H1 (cell line): ENCODE measurements around the gene LRRK1. TPM values are rescaled to one million over a fixed set of nuclear protein-coding genes. Genes with fewer than 3 reads are reported as not detected.

Experiments
- CTCF ChIA-PET: fragments of 300-600 bp; sonication (Branson Sonifier 250); formaldehyde crosslinking; loops from one replicate; lab custom pipeline; 2021; ENCODE audit not compliant: partially characterized antibody; lab: Charles Lee
- POLR2A ChIA-PET: fragments of 300-600 bp; sonication (Branson Sonifier 250); formaldehyde crosslinking; loops from one replicate; lab custom pipeline; 2021; ENCODE audit warnings: inconsistent platforms; ENCODE audit not compliant: partially characterized antibody; lab: Charles Lee
- DNase-seq, 2 experiments: peaks; one replicate each; pipeline versions ENCODE4 v3.0.0 to v3.0.0-alpha.2; 2010 to 2022; ENCODE audit warnings: low spot score in 2 of 2, low read depth in 1 of 2, mixed read lengths in 1 of 2
- FAIRE-seq: peaks from 2 replicates; lab custom pipeline; 2011; peaks lifted over from hg19 to GRCh38; lab: Jason Lieb, UNC
- H2AFZ ChIP-seq: 2 replicates; pipeline ENCODE4 v1.8.1; 2012; ENCODE audit warnings: low read length, inconsistent platforms
- H2AK5ac ChIP-seq: 2 replicates; pipeline ENCODE4 v1.6.1; 2013; ENCODE audit warnings: low read depth, low read length
- H2BK120ac ChIP-seq: replicated peaks from 2 replicates; pipeline ENCODE3; 2013; ENCODE audit warnings: low read depth, low read length, inconsistent platforms
- H2BK12ac ChIP-seq: 2 replicates; pipeline ENCODE4 v1.6.1; 2013; ENCODE audit warnings: low read depth, low read length
- H2BK15ac ChIP-seq: 2 replicates; pipeline ENCODE4 v1.6.1; 2013; ENCODE audit warnings: low read length
- H2BK20ac ChIP-seq: 2 replicates; pipeline ENCODE4 v1.6.1; 2013; ENCODE audit warnings: low read length
- H2BK5ac ChIP-seq: 2 replicates; pipeline ENCODE4 v1.6.1; 2013; ENCODE audit warnings: low read depth, low read length
- H3K14ac ChIP-seq: 2 replicates; pipeline ENCODE4 v1.6.1; 2013; ENCODE audit warnings: inconsistent platforms; ENCODE audit not compliant: insufficient read length
- H3K18ac ChIP-seq: 2 replicates; pipeline ENCODE4 v1.6.1; 2013; ENCODE audit warnings: low read length; ENCODE audit errors: extremely low read depth
- H3K23ac ChIP-seq: 2 replicates; pipeline ENCODE4 v1.6.1; 2013; ENCODE audit warnings: inconsistent platforms; ENCODE audit not compliant: insufficient read length
- H3K23me2 ChIP-seq: 2 replicates; pipeline ENCODE4 v1.6.1; 2013; ENCODE audit warnings: low read depth, low read length
- H3K27ac ChIP-seq: 2 replicates; pipeline ENCODE4 v1.6.1; 2011; ENCODE audit warnings: low read depth, low read length, inconsistent platforms
- H3K27me3 ChIP-seq, 4 experiments: replicated peaks in 1 of 4; 1 replicate in 1 of 4; 2 replicates in 3 of 4; pipeline versions ENCODE4 v1.6.1 to v1.8.1; 2011 to 2013; ENCODE audit warnings: low read length in 3 of 4, mild to moderate bottlenecking in 3 of 4, inconsistent platforms in 2 of 4, mixed read lengths in 2 of 4, moderate library complexity in 1 of 4; ENCODE audit not compliant: control insufficient read depth in 3 of 4, insufficient read depth in 3 of 4; ENCODE audit errors: extremely low read depth in 1 of 4
- H3K36me3 ChIP-seq, 4 experiments: 2 replicates each; pipeline versions ENCODE4 v1.6.1 to v1.8.1; 2011 to 2013; ENCODE audit warnings: mild to moderate bottlenecking in 4 of 4, low read length in 3 of 4, moderate library complexity in 2 of 4, control low read depth in 1 of 4, inconsistent platforms in 1 of 4; ENCODE audit not compliant: insufficient read depth in 4 of 4, control insufficient read depth in 2 of 4
- H3K4ac ChIP-seq: replicated peaks from 2 replicates; pipeline ENCODE3; 2013; ENCODE audit warnings: low read length, low read depth, mixed read lengths, inconsistent platforms; ENCODE audit not compliant: insufficient read length
- H3K4me1 ChIP-seq, 4 experiments: replicated peaks in 1 of 4; 1 replicate in 1 of 4; 2 replicates in 3 of 4; pipeline versions ENCODE4 v1.6.1 to v1.8.1; 2011 to 2013; ENCODE audit warnings: low read length in 3 of 4, inconsistent platforms in 2 of 4, mixed read lengths in 1 of 4; ENCODE audit not compliant: insufficient read depth in 4 of 4, control insufficient read depth in 3 of 4
- H3K4me2 ChIP-seq, 2 experiments: 2 replicates each; pipeline versions ENCODE4 v1.6.1 to v1.8.1; 2011 to 2013; ENCODE audit warnings: low read depth in 2 of 2, low read length in 2 of 2, control low read depth in 1 of 2, inconsistent platforms in 1 of 2, mild to moderate bottlenecking in 1 of 2; ENCODE audit not compliant: insufficient read depth in 1 of 2
- H3K4me3 ChIP-seq, 4 experiments: fragments of 200-600, 300-600 bp in 1 of 4; sonication (generic), shearing (Covaris generic), sonication (Bioruptor Twin) in 1 of 4; 2 replicates each; pipeline versions ENCODE4 v1.5.1 to v1.8.1; 2011 to 2016; ENCODE audit warnings: low read length in 4 of 4, low read depth in 3 of 4, control low read depth in 2 of 4, inconsistent platforms in 2 of 4, mild to moderate bottlenecking in 2 of 4, mixed read lengths in 1 of 4, moderate library complexity in 1 of 4; ENCODE audit not compliant: insufficient read depth in 2 of 4; ENCODE audit errors: extremely low read depth in 1 of 4
- H3K56ac ChIP-seq: replicated peaks from 2 replicates; pipeline ENCODE3; 2013; ENCODE audit warnings: low read depth, mild to moderate bottlenecking, mixed read lengths, low read length, inconsistent platforms; ENCODE audit not compliant: insufficient read length
- H3K79me1 ChIP-seq: 2 replicates; pipeline ENCODE4 v1.6.1; 2013; ENCODE audit warnings: low read depth, low read length, control low read depth
- H3K79me2 ChIP-seq, 2 experiments: 2 replicates each; pipeline versions ENCODE4 v1.6.1 to v1.8.1; 2012 to 2013; ENCODE audit warnings: low read length in 2 of 2, mild to moderate bottlenecking in 2 of 2, inconsistent platforms in 1 of 2; ENCODE audit not compliant: insufficient read depth in 2 of 2, control insufficient read depth in 1 of 2
- H3K9ac ChIP-seq, 4 experiments: replicated peaks in 1 of 4; 1 replicate in 1 of 4; 2 replicates in 3 of 4; pipeline versions ENCODE4 v1.6.1 to v1.8.1; 2011 to 2013; ENCODE audit warnings: low read depth in 3 of 4, low read length in 3 of 4, control low read depth in 2 of 4, mild to moderate bottlenecking in 2 of 4, moderate library complexity in 2 of 4, inconsistent platforms in 1 of 4; ENCODE audit errors: extremely low read depth in 1 of 4
- H3K9me3 ChIP-seq, 2 experiments: 2 replicates each; pipeline versions ENCODE4 v1.6.1 to v1.8.1; 2012 to 2013; ENCODE audit warnings: mild to moderate bottlenecking in 2 of 2, moderate library complexity in 2 of 2, control low read depth in 1 of 2, inconsistent platforms in 1 of 2, low read depth in 1 of 2, low read length in 1 of 2, mixed read lengths in 1 of 2; ENCODE audit not compliant: insufficient read depth in 2 of 2
- H4K20me1 ChIP-seq, 2 experiments: replicated peaks in 1 of 2; 2 replicates each; pipeline versions ENCODE3 to v1.8.1; 2011 to 2013; ENCODE audit warnings: inconsistent platforms in 2 of 2, low read length in 2 of 2, mild to moderate bottlenecking in 1 of 2; ENCODE audit not compliant: insufficient read depth in 2 of 2, control insufficient read depth in 1 of 2
- H4K5ac ChIP-seq: 2 replicates; pipeline ENCODE4 v1.6.1; 2013; ENCODE audit warnings: low read length, low read depth, mixed read lengths, inconsistent platforms; ENCODE audit not compliant: insufficient read length
- H4K8ac ChIP-seq: 2 replicates; pipeline ENCODE4 v1.8.0; 2013; ENCODE audit warnings: mild to moderate bottlenecking, moderate library complexity, low read length, inconsistent platforms; ENCODE audit not compliant: insufficient read depth; ENCODE audit errors: extremely low read depth
- H4K91ac ChIP-seq: replicated peaks from 2 replicates; pipeline ENCODE3; 2013; ENCODE audit warnings: low read length, mixed read lengths, inconsistent platforms; ENCODE audit not compliant: insufficient read length
- RAD21 ChIP-seq, 2 experiments: IDR thresholded peaks in 1 of 2; conservative IDR thresholded peaks in 1 of 2; 2 replicates each; pipeline ENCODE4 v1.6.1; 2011; ENCODE audit warnings: low read depth in 2 of 2, low read length in 2 of 2, improper control_type of control experiment in 1 of 2, inconsistent platforms in 1 of 2, mild to moderate bottlenecking in 1 of 2, moderate library complexity in 1 of 2
- WGBS, 2 experiments: shearing (Covaris generic) in 1 of 2; methylation state at CpG; one replicate each; pipeline versions ENCODE4 v1.1.6 to v1.1.7; 2013 to 2015; ENCODE audit warnings: low lambda C conversion rate in 2 of 2, mixed read lengths in 2 of 2, inconsistent platforms in 1 of 2, low coverage in 1 of 2, missing lambda C conversion rate in 1 of 2; ENCODE audit not compliant: insufficient replicate concordance in 2 of 2, insufficient coverage in 1 of 2, insufficient read length in 1 of 2; ENCODE audit errors: extremely low coverage in 1 of 2, missing lambda C conversion rate in 1 of 2; 5-methylcytosine and 5-hydroxymethylcytosine counted together
- polyA plus RNA-seq, 7 experiments: library from polyadenylated mRNA; depleted of rRNA in 3 of 7; stranded (reverse) in 5 of 7; unstranded in 2 of 7; fragments of >200 nt in 5 of 7; fragments of 200-250 nt in 2 of 7; gene quantifications; 1 replicate in 5 of 7; 2 replicates in 1 of 7; 4 replicates in 1 of 7; pipeline versions ENCODE4 v1.2.1 to v1.2.3, GENCODE V29; 2011 to 2013; ENCODE audit warnings: missing spikeins in 2 of 7, mixed read lengths in 2 of 7
- total RNA-seq: library from RNA; stranded (reverse); fragmentation: NEBNext Ultra II Directional; extraction: Animal tissue kit (Norgen Biotek cat#: 25700); gene quantifications from 2 replicates; pipeline ENCODE4 v1.2.1, GENCODE V29; 2021
- TF ChIP-seq, protein P1 (sequence below), 3 experiments: IDR thresholded peaks; 1 replicate in 2 of 3; 2 replicates in 1 of 3; pipeline versions ENCODE4 v1.5.1 to v1.6.1; 2011; ENCODE audit warnings: low read length in 3 of 3, mild to moderate bottlenecking in 3 of 3, inconsistent platforms in 2 of 3, low read depth in 1 of 3, moderate library complexity in 1 of 3; ENCODE audit not compliant: insufficient read depth in 1 of 3; ENCODE audit errors: control extremely low read depth in 1 of 3
- TF ChIP-seq, protein P2 (sequence below): IDR thresholded peaks from 2 replicates; pipeline ENCODE4 v1.6.1; 2011; ENCODE audit warnings: low read depth, mild to moderate bottlenecking, low read length; ENCODE audit not compliant: insufficient read depth

Gene LRRK1
- total and polyA plus RNA-seq, 2 of the 8 experiments (the other 6 are each of a cell fraction or from before 2014, with no cell fraction given), result 1.2 to 3.6 TPM

DNA sequence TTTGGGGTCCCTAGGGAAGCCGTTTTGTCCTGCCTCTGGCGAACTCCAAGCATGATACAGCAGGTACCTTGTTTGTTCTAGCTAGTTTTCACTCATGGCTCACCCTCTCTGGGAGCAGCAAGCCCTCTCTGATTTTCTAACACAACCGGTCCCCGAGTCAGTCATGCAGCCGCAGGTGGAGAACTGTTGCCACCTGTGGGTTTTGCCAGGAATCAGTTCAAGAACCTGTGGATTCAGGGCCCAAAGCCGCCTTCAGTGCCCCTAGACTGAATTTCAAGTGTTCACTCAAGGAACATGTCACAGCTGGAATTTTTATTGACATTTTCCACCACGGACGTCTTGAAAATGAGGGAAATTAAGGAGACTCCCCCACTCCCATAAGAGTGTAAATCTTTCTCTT is 13.3 kb upstream of the LRRK1 start:
- H4K8ac ChIP-seq, result no peak overlapping the region
- H3K9me3 ChIP-seq, result no peaks in the 10 kb centered on the region
- no peak for FAIRE-seq
- H3K36me3 ChIP-seq, result no peaks in the 10 kb centered on the region
- no peak overlapping the region for H3K4me2 ChIP-seq
- H3K18ac ChIP-seq, result no peak overlapping the region
- no peak overlapping the region for H3K23ac ChIP-seq
- H3K27me3 ChIP-seq, result no peaks in the 10 kb centered on the region; a peak in 2 of 7 replicates
- no peak overlapping the region for H3K56ac ChIP-seq
- no peak overlapping the region for H2BK15ac ChIP-seq
- H2AK5ac ChIP-seq, result no peak overlapping the region
- DNase-seq, result no peak
- H3K79me2 ChIP-seq, result no peaks in the 10 kb centered on the region
- TF ChIP-seq, protein P1, sequence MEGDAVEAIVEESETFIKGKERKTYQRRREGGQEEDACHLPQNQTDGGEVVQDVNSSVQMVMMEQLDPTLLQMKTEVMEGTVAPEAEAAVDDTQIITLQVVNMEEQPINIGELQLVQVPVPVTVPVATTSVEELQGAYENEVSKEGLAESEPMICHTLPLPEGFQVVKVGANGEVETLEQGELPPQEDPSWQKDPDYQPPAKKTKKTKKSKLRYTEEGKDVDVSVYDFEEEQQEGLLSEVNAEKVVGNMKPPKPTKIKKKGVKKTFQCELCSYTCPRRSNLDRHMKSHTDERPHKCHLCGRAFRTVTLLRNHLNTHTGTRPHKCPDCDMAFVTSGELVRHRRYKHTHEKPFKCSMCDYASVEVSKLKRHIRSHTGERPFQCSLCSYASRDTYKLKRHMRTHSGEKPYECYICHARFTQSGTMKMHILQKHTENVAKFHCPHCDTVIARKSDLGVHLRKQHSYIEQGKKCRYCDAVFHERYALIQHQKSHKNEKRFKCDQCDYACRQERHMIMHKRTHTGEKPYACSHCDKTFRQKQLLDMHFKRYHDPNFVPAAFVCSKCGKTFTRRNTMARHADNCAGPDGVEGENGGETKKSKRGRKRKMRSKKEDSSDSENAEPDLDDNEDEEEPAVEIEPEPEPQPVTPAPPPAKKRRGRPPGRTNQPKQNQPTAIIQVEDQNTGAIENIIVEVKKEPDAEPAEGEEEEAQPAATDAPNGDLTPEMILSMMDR (IDR thresholded peaks at IDR 0.05; ENCODE audit: control extremely low read depth in 1 of 3, insufficient read depth in 1 of 3, low read depth in 1 of 3, low read length in 3 of 3), result peak in 2 of 3 experiments; percentile 31 to 43; a peak in 2 of 4 replicates
- TF ChIP-seq, protein P2, sequence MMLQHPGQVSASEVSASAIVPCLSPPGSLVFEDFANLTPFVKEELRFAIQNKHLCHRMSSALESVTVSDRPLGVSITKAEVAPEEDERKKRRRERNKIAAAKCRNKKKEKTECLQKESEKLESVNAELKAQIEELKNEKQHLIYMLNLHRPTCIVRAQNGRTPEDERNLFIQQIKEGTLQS, result no peak
- peak; percentile 38 to 67 for TF ChIP-seq RAD21 (IDR thresholded peaks at IDR 0.05 in 1 of 2, conservative IDR thresholded peaks at IDR 0.05 in 1 of 2; ENCODE audit: low read depth in 2 of 2, low read length in 2 of 2)
- H4K20me1 ChIP-seq, result no peaks in the 10 kb centered on the region
- 86% methylated on average over 7 of the region's 8 CpGs; no CpG with 5 or more reads in 1 of the 2 experiments for WGBS, 2 experiments
- no peak overlapping the region for H3K27ac ChIP-seq
- H3K23me2 ChIP-seq, result no peaks in the 10 kb centered on the region
- ChIA-PET POLR2A (no interaction called here), CTCF (interaction anchor here (0.5 to 13.4 kb wide), 18 partner anchors 8 to 333 kb away, joined by 3 to 150 read pairs (median 4); partner anchors contain the start of gene LRRK1)
- no peak overlapping the region for H2AFZ ChIP-seq
- H3K4me3 ChIP-seq, result no peak overlapping the region
- no peak overlapping the region for H3K9ac ChIP-seq
- H4K5ac ChIP-seq, result no peak overlapping the region
- H2BK12ac ChIP-seq, result no peak overlapping the region
- H4K91ac ChIP-seq, result no peak overlapping the region
- no peak overlapping the region for H2BK5ac ChIP-seq
- H3K79me1 ChIP-seq, result no peaks in the 10 kb centered on the region
- no peak overlapping the region for H3K4ac ChIP-seq
- peaks cover 0 to 2% (median under 1%) of the 10 kb centered on the region in 4 experiments; a peak in 5 of 7 replicates for H3K4me1 ChIP-seq
- no peak overlapping the region for H3K14ac ChIP-seq
- no peak overlapping the region for H2BK20ac ChIP-seq
- H2BK120ac ChIP-seq, result no peak overlapping the region
